ENCODE data around the gene ADRM1. TPM values are rescaled to one million over a fixed set of nuclear protein-coding genes. Genes with fewer than 3 reads are reported as not detected.

The ADRM1 gene
- total RNA-seq, 4 donors from 2014 or later = 41.8 to 126 (median 109) TPM

DNA sequence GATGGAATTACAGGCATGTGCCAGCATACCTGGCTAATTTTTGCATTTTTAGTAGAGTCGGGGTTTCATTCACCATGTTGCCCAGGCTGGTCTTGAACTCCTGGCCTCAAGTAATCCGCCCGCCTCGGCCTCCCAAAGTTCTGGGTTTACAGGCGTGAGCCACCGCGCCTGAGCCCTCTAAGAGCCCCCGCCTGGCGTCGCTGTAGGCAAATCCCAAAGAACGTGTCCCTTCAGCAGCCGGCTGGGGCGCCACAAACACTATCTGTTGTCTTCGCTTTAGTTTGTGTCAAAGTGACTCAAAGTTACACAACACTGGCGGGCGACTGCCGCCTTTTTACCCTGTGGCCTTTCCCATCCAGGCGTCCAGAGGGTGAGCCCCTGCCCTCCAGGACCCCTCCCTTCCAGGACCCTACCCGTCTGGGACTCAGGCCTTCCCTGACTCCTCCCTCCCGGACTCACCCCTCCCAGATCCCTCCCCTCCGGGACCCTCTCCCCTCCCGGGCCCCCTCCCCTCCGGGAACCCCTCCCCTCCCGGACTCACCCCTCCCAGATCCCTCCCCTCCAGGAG, 940 bp upstream of the ADRM1 start:
- in situ Hi-C loops (cut with MboI; ENCODE audit: low pct_ligation_motif_present in 1 of 4, low pct_unique_long_range_greater_than_20kb in 1 of 4, low sequenced_read_pairs in 3 of 4) = no loop called here
- H3K27me3 ChIP-seq = no peaks in the 10 kb centered on the region
- intact Hi-C loops (cut with DNase I; ENCODE audit: low total_unique reads) = loop anchor here (2.0 kb wide), 1 partner anchor 75 kb away; no protein-coding TSS in a partner anchor

DNA sequence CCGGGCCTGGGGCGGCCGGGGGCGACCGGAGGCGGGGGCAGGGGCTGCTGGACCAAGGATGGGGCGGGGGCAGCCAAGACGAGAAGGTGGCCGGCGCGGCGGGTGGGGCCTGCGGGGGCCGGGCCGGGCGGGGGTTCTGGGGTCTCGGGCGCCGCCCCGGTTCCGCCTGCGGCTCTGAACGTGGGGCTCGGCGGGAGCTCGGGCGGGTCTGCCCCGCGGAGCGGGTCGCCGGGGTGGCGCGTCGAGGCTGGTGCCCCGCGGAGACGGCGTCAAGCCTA, 204 bp downstream of the ADRM1 start:
- H3K4me3 ChIP-seq = peak overlapping the region; percentile 71 to 98 (median 87)
- peaks cover 15 to 23% (median 20%) of the 10 kb centered on the region in 4 donors for H3K4me1 ChIP-seq
- no peaks in the 10 kb centered on the region for H3K9me3 ChIP-seq
- intact Hi-C loops (cut with DNase I; ENCODE audit: low total_unique reads) (loop anchor here (2.0 kb wide), 1 partner anchor 74 kb away; no protein-coding TSS in a partner anchor), in situ Hi-C loops (cut with MboI; ENCODE audit: low pct_ligation_motif_present in 1 of 4, low pct_unique_long_range_greater_than_20kb in 1 of 4, low sequenced_read_pairs in 3 of 4) (no loop called here)
- TF ChIP-seq POLR2A (IDR thresholded peaks at IDR 0.05) = no peak
- TF ChIP-seq EP300 (IDR thresholded peaks at IDR 0.05; ENCODE audit: low read depth) = no peak
- TF ChIP-seq, protein P1, sequence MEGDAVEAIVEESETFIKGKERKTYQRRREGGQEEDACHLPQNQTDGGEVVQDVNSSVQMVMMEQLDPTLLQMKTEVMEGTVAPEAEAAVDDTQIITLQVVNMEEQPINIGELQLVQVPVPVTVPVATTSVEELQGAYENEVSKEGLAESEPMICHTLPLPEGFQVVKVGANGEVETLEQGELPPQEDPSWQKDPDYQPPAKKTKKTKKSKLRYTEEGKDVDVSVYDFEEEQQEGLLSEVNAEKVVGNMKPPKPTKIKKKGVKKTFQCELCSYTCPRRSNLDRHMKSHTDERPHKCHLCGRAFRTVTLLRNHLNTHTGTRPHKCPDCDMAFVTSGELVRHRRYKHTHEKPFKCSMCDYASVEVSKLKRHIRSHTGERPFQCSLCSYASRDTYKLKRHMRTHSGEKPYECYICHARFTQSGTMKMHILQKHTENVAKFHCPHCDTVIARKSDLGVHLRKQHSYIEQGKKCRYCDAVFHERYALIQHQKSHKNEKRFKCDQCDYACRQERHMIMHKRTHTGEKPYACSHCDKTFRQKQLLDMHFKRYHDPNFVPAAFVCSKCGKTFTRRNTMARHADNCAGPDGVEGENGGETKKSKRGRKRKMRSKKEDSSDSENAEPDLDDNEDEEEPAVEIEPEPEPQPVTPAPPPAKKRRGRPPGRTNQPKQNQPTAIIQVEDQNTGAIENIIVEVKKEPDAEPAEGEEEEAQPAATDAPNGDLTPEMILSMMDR (IDR thresholded peaks at IDR 0.05) = no peak
- TF ChIP-seq POLR2AphosphoS5 (IDR thresholded peaks at IDR 0.05) = no peak
- 0% methylated on average over 3 of the region's 39 CpGs; no CpG with 5 or more reads in 1 of the 2 donors for WGBS, 2 donors (ENCODE audit: low coverage in 1 of 2)
- H3K27ac ChIP-seq = peak overlapping the region; percentile 97 to 100 (median 98)
- H3K27me3 ChIP-seq = no peaks in the 10 kb centered on the region
- H3K36me3 ChIP-seq = peaks cover 0 to 22% (median 6%) of the 10 kb centered on the region in 4 donors
- no peak for DNase-seq

More for the DNA sequence above, 940 bp upstream of the ADRM1 start:
- Histone ChIP-seq H3K36me3 (peaks cover 0 to 12% (median 0%) of the 10 kb centered on the region in 4 donors), H3K9me3 (no peaks in the 10 kb centered on the region), H3K4me3 (peak overlapping the region; percentile 71 to 98 (median 89)), H3K27ac (peak overlapping the region; percentile 97 to 100 (median 98)), H3K4me1 (peaks cover 15 to 23% (median 20%) of the 10 kb centered on the region in 4 donors)
- TF ChIP-seq POLR2A (IDR thresholded peaks at IDR 0.05) (peak; percentile 30), EP300 (IDR thresholded peaks at IDR 0.05; ENCODE audit: low read depth) (no peak), POLR2AphosphoS5 (IDR thresholded peaks at IDR 0.05) (peak; percentile 41 to 82 (median 78))
- TF ChIP-seq, protein P1 (IDR thresholded peaks at IDR 0.05) = peak; percentile 75 to 97 (median 85)
- 3 to 7% methylated on average over 3 to 20 of the region's 24 CpGs for WGBS, 2 donors (ENCODE audit: low coverage in 1 of 2)
- DNase-seq = peak; percentile 93

DNA sequence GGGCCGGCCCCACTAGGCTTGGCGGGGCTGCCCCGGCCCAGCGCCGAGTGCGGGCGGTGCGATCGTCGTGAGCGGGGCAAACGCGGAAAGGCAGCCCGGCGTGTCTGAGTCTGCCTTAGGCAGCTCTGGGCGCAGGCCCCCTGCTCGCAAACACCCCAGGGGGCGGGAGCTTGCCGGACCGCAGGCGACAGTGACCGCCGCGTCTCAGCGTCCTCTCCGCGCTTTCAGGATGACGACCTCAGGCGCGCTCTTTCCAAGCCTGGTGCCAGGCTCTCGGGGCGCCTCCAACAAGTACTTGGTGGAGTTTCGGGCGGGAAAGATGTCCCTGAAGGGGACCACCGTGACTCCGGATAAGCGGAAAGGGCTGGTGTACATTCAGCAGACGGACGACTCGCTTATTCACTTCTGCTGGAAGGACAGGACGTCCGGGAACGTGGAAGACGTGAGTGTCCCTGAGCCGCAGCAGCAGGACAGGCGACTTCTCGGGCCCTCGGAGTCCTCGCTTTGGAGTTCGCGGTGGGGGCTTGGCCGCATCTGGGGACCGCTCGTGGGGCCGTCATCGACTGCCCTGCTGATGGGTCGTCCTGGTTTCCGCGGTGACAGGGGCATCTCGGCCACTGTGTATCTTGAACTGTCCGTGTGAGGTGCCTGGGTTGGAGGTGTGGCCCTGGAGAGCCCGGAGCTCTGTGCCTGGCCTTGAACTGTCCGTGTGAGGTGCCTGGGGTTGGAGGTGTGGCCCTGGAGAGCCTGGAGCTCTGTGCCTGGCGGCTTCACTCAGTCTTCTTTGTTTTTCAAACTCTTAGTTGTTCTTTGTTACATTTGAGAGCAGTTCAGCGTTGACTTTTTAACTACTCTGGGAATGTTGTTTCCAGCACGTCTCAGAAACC, 786 bp downstream of the ADRM1 start:
- DNase-seq = peak; percentile 23
- peaks cover 0 to 28% (median 9%) of the 10 kb centered on the region in 4 donors for H3K36me3 ChIP-seq
- peak overlapping the region; percentile 97 to 100 (median 98) for H3K27ac ChIP-seq
- peak overlapping the region; percentile 71 to 98 (median 87) for H3K4me3 ChIP-seq
- TF ChIP-seq, protein P1 (IDR thresholded peaks at IDR 0.05) = no peak
- TF ChIP-seq EP300 (IDR thresholded peaks at IDR 0.05; ENCODE audit: low read depth) = no peak
- no peak for TF ChIP-seq POLR2A (IDR thresholded peaks at IDR 0.05)
- TF ChIP-seq POLR2AphosphoS5 (IDR thresholded peaks at IDR 0.05) = no peak
- H3K9me3 ChIP-seq = no peaks in the 10 kb centered on the region
- intact Hi-C loops (cut with DNase I; ENCODE audit: low total_unique reads) (loop anchor here (2.0 kb wide), 1 partner anchor 73 kb away; no protein-coding TSS in a partner anchor), in situ Hi-C loops (cut with MboI; ENCODE audit: low pct_ligation_motif_present in 1 of 4, low pct_unique_long_range_greater_than_20kb in 1 of 4, low sequenced_read_pairs in 3 of 4) (no loop called here)
- H3K27me3 ChIP-seq = no peaks in the 10 kb centered on the region
- peaks cover 15 to 23% (median 20%) of the 10 kb centered on the region in 4 donors for H3K4me1 ChIP-seq
- 5 to 10% methylated on average over 2 to 38 of the region's 66 CpGs for WGBS, 2 donors (ENCODE audit: low coverage in 1 of 2)

Measured in transverse colon (tissue), 4 donors.